Measurements from ENCODE around the gene SNX11.

SNX11 gene

DNA sequence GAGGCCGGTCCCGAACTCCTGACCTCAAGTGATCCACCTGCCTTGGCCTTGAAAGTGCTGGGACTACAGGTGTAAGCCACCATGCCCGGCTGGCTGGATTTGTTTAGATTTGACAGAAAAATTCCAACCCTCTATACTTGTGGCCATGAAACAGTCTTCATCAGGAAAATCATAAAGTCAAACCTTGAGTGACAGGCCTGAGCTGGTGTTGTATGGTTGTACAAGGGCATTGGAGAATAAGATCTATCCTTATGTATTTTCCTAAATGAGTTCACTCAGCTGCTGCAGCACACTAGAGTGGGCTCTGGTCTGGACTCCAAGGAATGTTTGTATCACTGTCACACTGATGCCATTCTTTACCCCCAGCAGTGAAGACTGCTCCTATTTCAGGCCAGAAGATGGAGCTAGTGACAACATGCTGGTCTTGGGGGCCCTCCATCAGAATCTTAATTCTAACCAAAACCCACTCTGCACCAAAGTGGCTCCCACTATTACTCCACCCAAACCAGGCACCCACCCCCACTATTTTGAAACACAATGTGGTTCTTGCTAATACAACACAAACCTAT, 27.4 kb downstream of the SNX11 start:
- DNase-seq, result peak; percentile 14

DNA sequence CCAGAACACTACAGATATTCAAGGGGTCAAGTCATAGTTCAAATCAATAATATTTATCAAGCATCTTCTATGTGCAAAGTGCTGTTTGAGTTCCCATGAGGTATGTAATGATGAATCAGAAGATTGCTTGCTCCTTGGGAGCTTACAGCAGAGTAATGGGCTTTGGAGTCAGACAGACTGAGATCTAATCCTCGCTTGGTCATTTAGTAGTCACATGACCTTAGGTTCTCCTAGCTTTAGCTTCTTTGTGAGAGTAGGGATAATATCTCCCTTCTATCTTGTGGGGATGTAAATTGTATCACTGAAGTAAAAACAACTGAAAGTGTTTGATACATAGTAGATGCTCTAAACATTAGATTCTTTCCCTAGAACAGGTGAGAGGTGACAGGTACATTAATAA, 30.1 kb downstream of the SNX11 start:
- DNase-seq, result no peak

DNA sequence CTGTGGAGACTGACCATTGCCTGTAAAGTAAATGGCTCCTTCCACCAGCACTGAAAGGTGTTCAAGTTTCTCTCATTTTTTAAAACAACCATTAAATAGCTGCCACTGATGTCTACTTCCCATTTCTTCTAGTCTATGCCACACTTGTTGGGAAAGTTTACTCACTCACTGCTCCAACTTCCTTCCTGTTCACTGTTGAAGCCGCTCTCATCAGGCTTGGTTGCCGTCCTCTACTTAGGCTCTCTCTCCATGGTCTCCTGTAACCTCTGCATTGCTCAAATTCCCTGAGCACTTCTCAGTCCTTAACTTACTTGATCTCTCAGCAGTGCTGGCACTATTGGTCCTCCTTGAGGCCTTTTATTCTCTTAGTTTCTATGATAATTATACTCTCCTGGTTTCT, 32.4 kb downstream of the SNX11 start:
- no peak for DNase-seq

DNA sequence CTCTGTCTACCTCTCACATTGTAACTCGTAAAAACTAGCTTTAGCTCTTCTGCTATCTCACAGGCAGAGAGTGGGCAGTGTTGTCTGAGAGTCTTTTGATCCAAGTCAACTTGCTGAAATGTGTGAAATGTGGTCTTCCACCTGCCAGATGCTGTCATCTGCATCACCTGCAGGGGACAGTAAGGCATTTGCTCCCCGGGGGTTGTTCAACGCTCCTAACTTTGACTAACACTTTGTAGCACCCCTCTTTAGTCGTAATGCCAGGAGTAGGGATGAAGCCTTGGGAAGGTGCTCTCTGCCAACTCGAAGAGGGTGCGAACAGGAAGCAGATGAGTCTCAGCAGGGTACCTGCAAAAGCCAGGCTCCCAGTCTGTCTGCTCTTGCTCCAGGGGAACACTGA, 36.1 kb downstream of the SNX11 start:
- no peak for DNase-seq

DNA sequence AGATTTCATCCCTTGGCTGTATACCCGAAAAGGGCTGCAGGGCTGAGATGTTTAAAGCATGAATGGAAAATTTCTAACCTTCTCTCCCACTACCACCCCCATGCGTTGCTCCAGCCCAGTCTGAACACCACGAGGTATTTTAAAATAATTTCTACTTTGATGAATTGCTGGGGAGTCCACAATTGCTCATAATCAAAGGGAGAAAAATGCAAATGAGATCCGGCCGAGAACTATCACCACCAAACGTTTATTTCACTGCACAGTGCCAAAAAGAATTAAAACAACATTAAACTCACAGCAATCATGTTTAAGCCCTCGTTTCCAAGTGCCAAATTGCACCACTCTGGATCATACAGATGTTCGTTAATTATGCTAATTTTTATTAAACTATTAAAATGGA, 36.7 kb downstream of the SNX11 start:
- DNase-seq, result no peak

DNA sequence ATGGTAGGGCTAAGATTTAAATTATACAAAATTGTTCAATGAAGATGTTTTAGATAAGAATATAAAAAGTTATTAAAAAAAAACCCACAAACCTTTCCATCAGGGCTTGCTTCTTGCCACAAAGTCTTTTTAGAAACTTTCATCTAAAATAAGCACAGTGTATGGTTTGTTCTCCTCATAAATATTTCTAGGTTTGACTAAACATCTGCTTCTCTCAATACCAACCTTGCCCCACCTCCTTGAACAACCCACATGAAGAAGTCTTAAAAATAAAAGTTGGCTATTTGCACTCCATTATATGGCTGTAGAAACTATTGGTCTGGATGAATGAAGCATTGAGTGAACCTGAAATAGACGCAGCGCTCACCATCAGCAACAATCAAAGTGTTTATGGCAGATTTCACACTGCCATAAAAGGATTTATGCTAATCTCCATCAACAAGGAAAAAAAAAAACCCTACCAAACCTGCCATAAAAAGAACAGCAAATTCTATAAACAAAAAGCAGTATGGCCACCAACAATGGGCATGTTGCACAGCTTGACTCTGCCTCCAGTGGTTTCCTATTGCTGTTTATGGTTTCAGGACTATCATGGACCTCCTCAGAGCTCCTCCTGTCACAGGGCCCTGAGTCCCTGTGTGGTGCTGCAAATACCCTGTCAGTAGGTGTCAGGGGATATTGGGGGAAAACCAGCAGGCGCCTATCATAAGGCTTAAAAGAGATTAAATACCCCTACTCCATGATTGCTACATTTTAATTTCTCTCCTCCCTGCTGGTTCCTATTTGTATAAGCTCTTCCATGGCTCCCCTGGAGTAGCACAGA, 37.6 kb downstream of the SNX11 start:
- no peak for DNase-seq

DNA sequence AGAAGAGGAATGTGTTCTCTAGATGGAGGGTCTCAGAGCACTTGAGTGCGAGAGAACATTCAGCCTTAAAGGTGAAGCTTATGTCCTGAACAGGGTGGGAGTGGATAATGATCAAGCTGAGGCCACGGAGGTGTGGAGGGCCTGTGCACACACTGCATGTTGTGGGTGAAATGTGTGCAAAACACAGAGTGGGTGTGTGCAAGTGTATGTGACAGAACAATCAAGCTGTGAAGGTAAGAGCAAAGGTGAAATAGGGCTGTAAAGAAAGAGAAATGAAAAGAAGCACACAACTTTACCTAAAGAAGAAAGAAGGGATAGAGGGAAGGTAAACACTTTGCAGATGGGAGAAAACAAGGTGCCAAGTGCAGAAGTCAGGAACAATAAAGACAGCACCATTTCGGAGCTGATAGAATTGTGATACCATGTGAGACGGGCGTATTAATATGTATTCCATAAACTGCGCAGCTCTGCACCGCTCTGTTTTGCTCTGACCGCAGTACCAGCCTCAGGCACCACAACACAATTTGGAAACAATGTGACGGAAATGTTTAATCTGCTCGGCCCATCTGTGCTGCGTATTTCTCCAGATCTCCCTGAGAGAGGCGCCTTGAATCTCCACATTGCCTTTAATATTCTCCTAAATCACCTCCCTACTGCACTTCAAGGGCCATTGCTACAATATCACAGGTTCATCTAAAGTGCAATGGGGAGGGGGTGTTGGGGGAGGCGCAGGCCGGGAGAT, 40.6 kb downstream of the SNX11 start:
- DNase-seq, result no peak

DNA sequence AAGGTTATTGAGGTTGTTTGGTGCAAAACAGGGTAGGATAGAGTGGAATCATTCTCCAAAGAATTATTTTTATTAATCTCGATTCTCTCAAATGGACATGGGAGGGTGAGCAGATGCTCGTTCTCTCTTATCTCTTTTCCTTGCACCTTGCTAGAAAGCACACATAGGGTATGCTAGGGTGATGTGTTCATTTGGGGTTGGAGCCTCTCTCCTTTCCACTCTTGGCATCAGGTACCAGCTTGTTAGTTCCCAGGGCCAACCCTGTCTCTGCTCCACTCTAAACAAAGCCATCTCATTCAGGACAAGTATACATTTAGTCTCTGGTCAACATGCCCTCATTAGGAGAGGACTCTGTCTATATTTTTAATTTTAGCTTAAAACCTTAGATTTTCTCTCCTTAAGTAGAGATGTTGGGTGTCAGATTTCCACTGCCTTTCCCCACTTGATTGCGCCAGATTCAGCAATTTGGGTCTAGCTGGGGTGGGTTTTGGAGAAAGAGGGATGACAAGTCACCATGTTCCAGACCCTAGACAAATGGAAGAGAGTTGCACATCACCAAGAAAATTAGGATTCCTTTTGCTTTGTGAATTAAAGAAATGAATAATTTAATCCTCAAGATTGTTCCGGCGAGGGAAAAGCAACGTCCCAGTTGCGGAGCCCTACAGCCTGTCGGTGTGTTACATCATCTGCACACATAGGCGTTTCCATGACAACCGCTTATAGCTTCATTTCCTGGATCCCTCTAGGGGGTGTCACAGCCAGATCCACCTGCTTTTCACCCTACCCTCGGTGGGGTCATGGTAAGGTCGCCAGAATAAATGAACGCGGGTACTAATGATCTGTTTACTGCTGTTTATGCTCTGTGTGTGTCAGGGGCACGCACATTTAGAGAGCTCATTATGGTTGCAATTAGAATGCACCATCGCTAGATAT, 41.6 kb downstream of the SNX11 start:
- DNase-seq, result peak; percentile 49

DNA sequence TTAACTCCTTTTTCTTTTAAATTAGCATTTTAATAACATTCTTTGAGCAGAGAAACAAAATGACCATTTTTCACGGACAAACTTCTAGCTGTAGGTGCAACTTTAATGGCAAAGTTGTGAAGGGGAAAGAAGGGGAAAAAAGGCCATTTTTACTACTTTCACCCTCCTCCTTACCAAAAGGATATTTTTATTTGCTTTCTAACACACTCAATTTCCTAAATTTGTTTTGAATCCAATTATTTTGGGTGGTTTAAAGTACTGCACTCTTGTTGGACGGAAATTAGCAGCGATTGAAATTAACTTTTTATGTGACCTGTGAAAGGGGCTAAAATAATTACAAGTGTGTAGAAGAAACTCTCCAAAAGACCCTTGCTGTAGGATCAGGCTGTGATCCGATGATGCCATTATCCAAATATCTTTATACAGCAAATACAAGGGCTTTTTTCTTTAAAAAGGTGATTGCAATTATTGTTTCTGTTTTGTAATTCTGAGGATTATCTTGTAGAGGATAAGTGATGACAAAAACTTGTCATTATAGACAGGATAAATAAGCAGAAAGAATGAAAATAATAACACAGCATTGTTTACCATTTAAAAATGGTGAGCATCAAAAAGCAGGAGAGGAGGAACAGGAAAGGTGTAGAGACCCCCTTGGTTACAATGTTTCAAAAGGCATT, 42.4 kb downstream of the SNX11 start:
- no peak for DNase-seq

DNA sequence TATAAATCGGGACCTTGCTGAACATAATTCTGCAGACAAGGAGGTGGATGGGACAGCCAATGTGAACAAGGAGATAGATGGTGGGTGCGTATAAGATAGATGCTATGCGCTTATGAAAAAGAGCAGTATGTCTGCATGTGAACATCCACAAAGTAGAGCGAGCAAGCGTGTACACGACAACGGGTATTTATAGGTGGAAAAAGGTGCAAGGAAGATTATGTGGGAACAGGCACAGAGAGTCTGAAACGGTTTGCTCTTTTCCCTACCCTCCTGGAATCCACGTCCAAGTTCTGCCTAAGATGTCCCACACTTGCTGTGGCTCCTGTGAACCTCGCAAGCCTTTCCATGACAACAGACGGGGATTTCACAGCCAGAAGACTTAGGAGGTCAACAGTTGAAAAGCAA, 43.0 kb downstream of the SNX11 start:
- DNase-seq, result no peak

DNA sequence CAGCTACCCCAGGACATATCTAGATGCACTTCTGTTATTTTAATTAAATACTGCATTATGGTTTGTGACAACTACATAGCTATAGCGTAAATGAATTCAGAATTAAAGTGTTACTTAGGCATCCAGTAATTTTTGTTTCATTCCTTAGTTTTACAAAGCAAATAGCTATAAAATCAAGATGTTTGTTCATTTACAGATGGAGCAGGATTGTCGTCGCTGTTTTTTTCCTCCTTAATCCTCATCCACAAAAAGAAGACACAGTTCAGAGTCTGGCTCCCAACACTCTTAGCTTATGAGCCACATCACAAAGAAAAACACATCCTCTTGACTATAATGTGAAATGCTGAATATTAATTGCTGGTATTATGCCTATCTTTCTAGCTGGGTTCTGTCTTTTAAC, 43.7 kb downstream of the SNX11 start:
- DNase-seq, result no peak

DNA sequence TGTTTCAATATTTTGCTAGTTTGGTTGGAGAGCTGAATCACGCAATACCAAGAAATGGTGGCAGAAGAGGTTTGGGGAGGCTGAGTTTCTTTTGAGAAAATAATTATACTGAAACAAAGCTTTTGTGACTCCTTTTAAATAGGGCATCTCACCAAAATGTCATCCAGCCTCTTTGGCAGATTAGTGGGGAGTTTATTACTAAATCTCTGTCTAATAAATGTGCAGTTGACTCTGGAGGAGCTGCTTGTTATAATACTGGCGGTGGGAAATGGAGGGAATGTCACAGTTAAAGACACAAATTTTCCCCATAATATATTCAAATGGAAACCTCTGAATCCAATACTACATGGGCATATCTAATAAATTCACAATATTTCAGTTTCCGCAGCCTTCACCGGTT, 44.7 kb downstream of the SNX11 start:
- no peak for DNase-seq

DNA sequence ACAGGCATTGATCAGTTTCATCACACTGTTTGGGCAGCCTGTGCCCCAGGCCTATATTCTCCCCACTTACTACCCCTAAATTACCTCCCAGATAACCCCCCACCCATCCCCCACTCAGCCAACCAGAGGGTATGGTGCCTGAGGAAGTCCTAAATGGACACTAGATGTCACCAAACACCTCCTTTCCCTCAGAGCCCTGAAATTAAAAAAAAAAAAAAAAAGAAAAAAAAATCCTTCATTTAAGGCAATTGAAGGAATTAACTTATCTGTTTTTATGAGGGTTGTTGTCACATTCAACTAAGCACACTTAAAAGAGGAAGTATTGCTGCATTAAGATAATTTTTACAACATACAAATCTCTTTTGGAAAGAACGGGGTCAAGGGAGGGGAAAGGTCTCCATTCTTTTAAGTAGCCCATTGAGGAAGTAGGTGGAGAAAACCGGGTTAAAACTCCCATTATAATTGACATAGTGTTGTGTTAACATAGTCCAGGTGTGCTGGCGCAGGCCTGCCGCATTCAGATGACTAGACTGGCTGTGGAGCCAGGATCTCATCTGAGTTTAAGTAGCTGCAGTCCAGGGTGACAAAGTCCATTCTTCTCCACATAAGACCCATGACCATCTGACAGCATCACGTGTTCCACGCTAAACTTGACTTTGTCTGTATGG, 46.3 kb downstream of the SNX11 start:
- DNase-seq, result peak; percentile 37

DNA sequence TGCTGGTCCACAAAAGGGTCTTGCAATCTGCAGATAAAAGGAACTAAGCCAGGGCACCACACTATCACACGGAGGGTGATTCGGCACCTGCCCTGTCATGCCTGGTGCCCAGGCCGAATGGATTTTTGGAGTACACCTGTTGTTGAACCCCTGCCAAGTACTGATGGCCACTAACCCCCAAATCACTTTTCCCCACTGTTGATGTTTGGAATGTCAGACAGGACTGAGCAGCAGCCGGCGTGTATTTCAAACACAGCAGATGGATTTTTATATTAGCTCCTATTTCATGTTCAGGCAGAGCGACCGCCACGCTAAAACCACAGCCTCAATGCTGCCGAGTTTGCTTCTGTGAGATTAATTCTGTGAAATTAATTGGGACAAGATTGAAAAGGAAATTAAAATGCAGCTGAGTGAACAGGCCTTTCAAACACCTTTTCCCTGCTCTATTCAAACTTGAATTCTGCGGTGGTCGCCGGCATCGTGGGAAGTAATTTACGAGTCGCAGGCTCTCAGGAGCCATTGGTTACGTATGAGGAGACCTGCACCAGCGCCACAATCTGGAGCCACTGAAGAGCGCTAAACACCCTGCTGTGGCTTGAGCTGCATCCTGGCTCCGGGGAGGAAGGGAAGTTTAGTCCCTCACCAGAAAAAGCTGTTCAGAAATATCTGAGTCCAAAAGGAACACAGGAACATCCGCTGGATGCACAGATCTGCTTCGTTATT, 48.5 kb downstream of the SNX11 start:
- DNase-seq, result no peak

DNA sequence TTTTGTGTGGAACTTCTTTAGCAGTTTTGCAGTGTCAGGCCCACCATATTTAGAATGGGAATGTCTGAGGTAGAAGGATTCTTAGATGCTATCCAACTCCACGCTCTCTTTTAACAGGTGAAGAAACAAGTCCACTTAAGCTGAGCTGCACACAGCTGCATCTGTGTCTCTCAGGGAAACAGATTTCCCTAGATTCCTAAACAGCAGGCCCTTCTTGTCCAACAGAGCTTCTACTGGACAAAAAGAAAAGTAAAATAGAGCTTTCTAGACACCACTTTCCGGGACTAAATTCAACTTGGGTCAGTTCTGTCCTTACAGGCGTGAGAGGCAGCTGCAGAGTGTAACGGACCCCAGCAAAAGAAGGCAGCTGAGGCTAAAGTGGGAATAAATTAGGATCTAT, 51.7 kb downstream of the SNX11 start:
- no peak for DNase-seq

DNA sequence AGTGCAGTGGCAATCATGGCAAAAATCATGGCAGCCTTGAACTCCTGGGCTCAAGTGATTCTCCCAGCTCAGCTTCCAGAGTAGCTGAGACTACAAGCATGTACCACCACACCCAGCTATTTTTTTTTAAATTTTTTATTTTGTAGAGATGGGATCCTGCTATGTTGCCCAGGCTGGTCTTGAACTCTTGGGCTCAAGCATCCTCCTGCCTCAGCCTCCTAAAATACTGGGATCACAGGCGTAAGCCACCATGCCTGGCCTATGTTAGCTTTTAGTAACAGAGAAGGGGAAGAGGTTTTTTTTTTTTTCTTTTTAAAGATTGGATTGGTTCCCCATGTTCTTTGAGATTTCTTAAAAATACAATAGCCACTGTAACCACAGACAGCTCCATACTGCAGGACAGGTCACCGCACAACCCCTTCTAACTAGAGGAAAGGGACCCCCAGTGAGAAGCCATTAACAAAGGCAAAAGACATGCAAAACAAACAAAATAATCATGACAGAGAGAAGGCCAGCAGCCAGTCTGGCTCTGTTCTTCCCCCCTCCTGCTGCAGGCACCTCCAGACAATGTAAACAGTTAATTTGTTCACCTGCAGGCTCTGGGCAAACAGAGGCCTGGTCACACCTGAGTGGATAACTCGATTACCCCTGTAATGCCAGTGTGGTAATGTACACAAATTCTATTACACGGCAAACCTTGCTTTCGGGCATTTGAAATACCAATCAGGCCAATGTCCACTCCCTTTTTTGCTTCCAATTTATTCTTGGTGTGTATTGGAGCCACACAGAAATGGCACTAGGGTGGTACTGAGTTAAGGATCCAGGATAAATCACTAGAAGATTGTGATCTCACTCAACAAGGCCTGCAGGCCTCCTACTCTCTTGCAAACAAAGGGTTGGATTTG, 52.9 kb downstream of the SNX11 start:
- no peak for DNase-seq

DNA sequence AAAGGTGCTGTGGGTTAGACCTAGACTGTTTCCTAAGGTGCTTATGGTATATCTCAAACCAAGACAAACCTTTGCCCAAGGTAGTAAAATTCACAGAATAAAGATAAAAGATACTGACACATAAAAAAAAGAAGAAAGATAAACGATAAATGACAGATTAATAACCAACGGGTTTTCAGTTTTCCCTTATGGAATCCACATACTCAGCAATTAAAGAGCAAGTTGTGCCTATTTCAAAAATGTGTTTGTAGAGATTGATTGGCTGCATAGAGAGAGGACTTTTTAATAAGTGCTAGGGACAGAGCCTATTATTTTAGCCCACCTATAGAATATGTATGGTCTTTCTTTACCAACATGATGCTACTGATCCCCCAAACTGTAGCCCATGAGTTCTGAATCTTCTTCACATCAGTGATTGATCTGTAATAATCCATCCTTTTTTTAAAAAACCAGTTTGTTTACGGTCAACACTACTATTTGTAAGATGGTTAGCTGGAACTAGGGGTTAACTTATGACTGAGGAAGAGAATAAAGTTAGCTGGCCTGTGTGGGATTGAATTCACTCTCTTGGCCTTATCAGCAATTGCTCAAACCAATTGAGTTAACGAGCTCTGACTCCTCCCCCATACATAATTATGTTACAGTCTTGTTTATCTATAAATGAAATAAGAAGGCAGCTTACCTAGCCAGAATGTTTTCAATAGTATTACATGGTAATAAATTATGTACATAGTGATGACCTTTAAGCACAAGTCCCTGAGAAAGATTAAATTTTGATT, 53.8 kb downstream of the SNX11 start:
- no peak for DNase-seq

DNA sequence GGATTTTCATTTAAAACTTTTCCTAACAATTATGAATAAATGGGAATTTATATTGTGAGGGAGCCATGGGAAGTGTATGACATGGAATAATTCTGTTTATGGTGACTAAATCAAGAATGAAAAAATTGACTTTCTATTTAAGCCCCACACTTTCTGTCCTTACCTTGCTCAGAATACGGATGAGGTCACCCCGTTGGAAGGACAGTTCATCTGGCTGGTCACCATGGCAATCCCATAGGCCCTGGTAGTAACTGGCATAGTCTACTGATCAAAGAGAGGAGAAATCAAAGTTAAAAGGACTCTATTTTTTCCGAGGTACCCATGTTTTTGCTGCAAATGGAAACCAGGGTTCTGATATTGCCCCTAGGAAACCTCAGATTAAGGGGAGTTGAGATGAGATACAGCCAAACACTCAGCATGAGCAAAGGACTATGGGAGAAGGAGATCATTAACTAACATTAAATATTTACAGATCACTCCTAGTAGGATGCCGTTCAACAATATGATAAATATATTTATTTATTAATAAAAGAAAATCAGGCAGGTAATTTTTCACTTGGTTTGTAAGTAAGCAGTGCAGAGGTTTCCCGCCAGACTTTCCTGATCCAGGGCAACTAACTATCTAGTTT, 54.9 kb downstream of the SNX11 start:
- no peak for DNase-seq

All from fibroblast of skin of right biceps (primary cell).